H9 (cell line): Measurements from ENCODE around the gene SCAP. TPM values are rescaled to one million over a fixed set of nuclear protein-coding genes. Genes with fewer than 3 reads are reported as not detected.

Source experiments
- DNase-seq: peaks from one replicate; pipeline ENCODE4 v3.0.0-alpha.2; 2017
- H2AFZ ChIP-seq: one replicate; pipeline ENCODE4 v1.6.1; 2013; ENCODE audit warnings: mild to moderate bottlenecking, low read length, control low read depth, moderate library complexity
- H2AK5ac ChIP-seq: 2 replicates; pipeline ENCODE4 v1.6.1; 2013; ENCODE audit warnings: low read length, control low read depth, mixed read lengths; ENCODE audit not compliant: insufficient read length
- H2BK120ac ChIP-seq: one replicate; pipeline ENCODE4 v1.6.1; 2013; ENCODE audit warnings: low read depth, mild to moderate bottlenecking, low read length, control low read depth, inconsistent platforms; ENCODE audit not compliant: poor library complexity, severe bottlenecking
- H2BK12ac ChIP-seq: 2 replicates; pipeline ENCODE4 v1.6.1; 2013; ENCODE audit warnings: low read length, control low read depth, mixed read lengths, low read depth; ENCODE audit not compliant: insufficient read length
- H2BK15ac ChIP-seq: 2 replicates; pipeline ENCODE4 v1.6.1; 2013; ENCODE audit warnings: low read depth, low read length, control low read depth
- H2BK20ac ChIP-seq: one replicate; pipeline ENCODE4 v1.6.1; 2013; ENCODE audit warnings: low read depth, mild to moderate bottlenecking, low read length, control low read depth, inconsistent platforms; ENCODE audit not compliant: poor library complexity, severe bottlenecking
- H2BK5ac ChIP-seq: 2 replicates; pipeline ENCODE4 v1.6.1; 2013; ENCODE audit warnings: low read length, control low read depth, mixed read lengths; ENCODE audit not compliant: insufficient read length
- H3K14ac ChIP-seq: 2 replicates; pipeline ENCODE4 v1.6.1; 2013; ENCODE audit warnings: low read length, control low read depth; ENCODE audit not compliant: insufficient read depth
- H3K18ac ChIP-seq: 2 replicates; pipeline ENCODE4 v1.6.1; 2013; ENCODE audit warnings: low read depth, mild to moderate bottlenecking, mixed read lengths, low read length, control low read depth; ENCODE audit not compliant: insufficient read length
- H3K23ac ChIP-seq: 2 replicates; pipeline ENCODE4 v1.6.1; 2013; ENCODE audit warnings: low read length, control low read depth, mixed read lengths, low read depth; ENCODE audit not compliant: insufficient read length
- H3K23me2 ChIP-seq: 2 replicates; pipeline ENCODE4 v1.6.1; 2013; ENCODE audit warnings: low read depth, mild to moderate bottlenecking, mixed read lengths, low read length, control low read depth; ENCODE audit not compliant: insufficient read length, poor library complexity, severe bottlenecking
- H3K27ac ChIP-seq: 2 replicates; pipeline ENCODE4 v1.5.1; 2013; ENCODE audit warnings: low read length, control low read depth, mixed read lengths, low read depth; ENCODE audit not compliant: insufficient read length
- H3K27me3 ChIP-seq: 2 replicates; pipeline ENCODE4 v1.6.1; 2013; ENCODE audit warnings: low read length, control low read depth, inconsistent platforms; ENCODE audit not compliant: insufficient read depth
- H3K4ac ChIP-seq: 2 replicates; pipeline ENCODE4 v1.6.1; 2013; ENCODE audit warnings: low read depth, mild to moderate bottlenecking, control low read depth, inconsistent platforms, low read length, moderate library complexity
- H3K4me1 ChIP-seq: 2 replicates; pipeline ENCODE4 v1.6.1; 2013; ENCODE audit warnings: low read length, control low read depth, inconsistent platforms; ENCODE audit not compliant: insufficient read depth
- H3K4me2 ChIP-seq: 2 replicates; pipeline ENCODE4 v1.6.1; 2013; ENCODE audit warnings: low read length, control low read depth, mixed read lengths; ENCODE audit not compliant: insufficient read length, insufficient read depth
- H3K56ac ChIP-seq: 2 replicates; pipeline ENCODE4 v1.6.1; 2013; ENCODE audit warnings: low read depth, mild to moderate bottlenecking, mixed read lengths, low read length, control low read depth; ENCODE audit not compliant: insufficient read length
- H3K79me1 ChIP-seq: 2 replicates; pipeline ENCODE4 v1.6.1; 2013; ENCODE audit warnings: low read depth, mild to moderate bottlenecking, moderate library complexity, low read length, control low read depth, inconsistent platforms; ENCODE audit not compliant: insufficient read depth, poor library complexity, severe bottlenecking
- H3K79me2 ChIP-seq: 2 replicates; pipeline ENCODE4 v1.6.1; 2013; ENCODE audit warnings: low read length, control low read depth, inconsistent platforms; ENCODE audit not compliant: insufficient read depth
- H3K9ac ChIP-seq: 2 replicates; pipeline ENCODE4 v1.6.1; 2013; ENCODE audit warnings: low read length, control low read depth, mixed read lengths; ENCODE audit not compliant: insufficient read length; ENCODE audit errors: extremely low read depth
- H3K9me3 ChIP-seq: one replicate; pipeline ENCODE4 v1.6.1; 2013; ENCODE audit warnings: low read depth, low read length, inconsistent platforms; ENCODE audit not compliant: control insufficient read depth
- H3T11ph ChIP-seq: one replicate; pipeline ENCODE4 v1.6.1; 2013; ENCODE audit warnings: mild to moderate bottlenecking, low read length, control low read depth, inconsistent platforms
- H4K20me1 ChIP-seq: one replicate; pipeline ENCODE4 v1.6.1; 2013; ENCODE audit not compliant: control insufficient read depth, insufficient read length, insufficient read depth
- H4K5ac ChIP-seq: 2 replicates; pipeline ENCODE4 v1.6.1; 2013; ENCODE audit warnings: low read depth, mild to moderate bottlenecking, mixed read lengths, low read length, control low read depth; ENCODE audit not compliant: insufficient read length
- H4K8ac ChIP-seq: replicated peaks from 2 replicates; pipeline ENCODE4 v1.6.1; 2013; ENCODE audit warnings: low read length, control low read depth, mixed read lengths, low read depth; ENCODE audit not compliant: insufficient read length
- H4K91ac ChIP-seq: 2 replicates; pipeline ENCODE4 v1.6.1; 2013; ENCODE audit warnings: low read depth, mild to moderate bottlenecking, moderate library complexity, mixed read lengths, low read length, control low read depth; ENCODE audit not compliant: insufficient read length
- H3K27ac Mint-ChIP-seq, 3 experiments: 2 replicates in 2 of 3; 3 replicates in 1 of 3; pipeline ENCODE4 v1.8.0; 2020 to 2021; ENCODE audit warnings: mixed read lengths in 3 of 3, mild to moderate bottlenecking in 1 of 3, moderate library complexity in 1 of 3
- H3K27me3 Mint-ChIP-seq: 2 replicates; pipeline ENCODE4 v1.8.0; 2021; ENCODE audit warnings: low read depth, mild to moderate bottlenecking, moderate library complexity, mixed read lengths
- H3K36me3 Mint-ChIP-seq, 3 experiments: 2 replicates in 2 of 3; 3 replicates in 1 of 3; pipeline ENCODE4 v1.8.0; 2020 to 2021; ENCODE audit warnings: low read depth in 3 of 3, mixed read lengths in 3 of 3; ENCODE audit not compliant: insufficient read depth in 1 of 3
- H3K4me1 Mint-ChIP-seq, 2 experiments: 2 replicates each; pipeline ENCODE4 v1.8.0; 2020; ENCODE audit warnings: mixed read lengths in 2 of 2
- H3K4me3 Mint-ChIP-seq, 2 experiments: 2 replicates in 1 of 2; 3 replicates in 1 of 2; pipeline ENCODE4 v1.8.0; 2020 to 2021; ENCODE audit warnings: mild to moderate bottlenecking in 2 of 2, mixed read lengths in 2 of 2, moderate library complexity in 1 of 2
- H3K9me3 Mint-ChIP-seq, 2 experiments: 2 replicates in 1 of 2; 3 replicates in 1 of 2; pipeline ENCODE4 v1.8.0; 2020; ENCODE audit warnings: mild to moderate bottlenecking in 2 of 2, mixed read lengths in 2 of 2, moderate library complexity in 1 of 2
- CTCF ChIP-seq: fragments of 200-600 bp; sonication (generic); conservative IDR thresholded peaks from 3 replicates; pipeline ENCODE4 v1.8.0; 2021; ENCODE audit warnings: antibody characterized with exemption, mild to moderate bottlenecking
- WGBS: extraction: QIAGEN DNeasy Blood & Tissue Kit; methylation state at CpG from one replicate; pipeline ENCODE4 v1.1.7; 2013; ENCODE audit warnings: missing lambda C conversion rate, low lambda C conversion rate, mixed read lengths; ENCODE audit not compliant: insufficient read length; ENCODE audit errors: extremely low coverage; 5-methylcytosine and 5-hydroxymethylcytosine counted together
- total RNA-seq: library from RNA; stranded (reverse); gene quantifications from 2 replicates; pipeline ENCODE4 v1.2.1, GENCODE V29; 2021

The SCAP gene
- total RNA-seq, 1 experiment from 2014 or later: 104 TPM

- peaks cover 13 to 36% (median 21%) of the 10 kb centered on the region in 3 experiments; a peak in 6 of 7 replicates for H3K36me3 Mint-ChIP-seq
- H2BK15ac ChIP-seq: no peak overlapping the region
Measured at GRCh38 chr3:47404431-47404876, 71.3 kb downstream of the SCAP start.

More at GRCh38 chr3:47404431-47404876, 71.3 kb downstream of the SCAP start:
- Mint-ChIP-seq H3K4me1 (peaks cover 6 to 7% of the 10 kb centered on the region in 2 experiments), H3K27me3 (no peaks in the 10 kb centered on the region), H3K27ac (peak overlapping the region in 1 of 3 experiments; percentile 68; a peak in 1 of 7 replicates), H3K9me3 (no peaks in the 10 kb centered on the region), H3K4me3 (no peak overlapping the region)
- no peak overlapping the region for H4K5ac ChIP-seq
- H2BK12ac ChIP-seq: no peak overlapping the region
- no peak overlapping the region for H3K23ac ChIP-seq
- H3K23me2 ChIP-seq: no peaks in the 10 kb centered on the region
- H3K4me1 ChIP-seq: no peaks in the 10 kb centered on the region
- no peak overlapping the region for H3K56ac ChIP-seq
- no peak overlapping the region for H3K4me2 ChIP-seq
- H3K27ac ChIP-seq: no peak overlapping the region
- no peak overlapping the region for H2BK120ac ChIP-seq
- H3K79me2 ChIP-seq: no peaks in the 10 kb centered on the region
- H3K27me3 ChIP-seq: no peaks in the 10 kb centered on the region
- no peak overlapping the region for H4K91ac ChIP-seq
- DNase-seq: no peak
- H3K9ac ChIP-seq: no peak overlapping the region
- H3K9me3 ChIP-seq: no peaks in the 10 kb centered on the region
- no peak overlapping the region for H2AK5ac ChIP-seq
- H2BK5ac ChIP-seq: no peak overlapping the region
- no peaks in the 10 kb centered on the region for H3K79me1 ChIP-seq
- no peak overlapping the region for H3K18ac ChIP-seq
- no peak overlapping the region for H3K4ac ChIP-seq
- H4K20me1 ChIP-seq: no peaks in the 10 kb centered on the region
- no CpG with 5 or more reads among the region's 13 CpGs for WGBS
- H3K14ac ChIP-seq: no peak overlapping the region
- no peak for TF ChIP-seq CTCF
- H2BK20ac ChIP-seq: no peak overlapping the region
- no peak overlapping the region for H2AFZ ChIP-seq
- H3T11ph ChIP-seq: no peak overlapping the region
- no peak overlapping the region for H4K8ac ChIP-seq
